Kidney (tissue), 14 donors: Measurements from ENCODE around the gene AAK1. TPM values are rescaled to one million over a fixed set of nuclear protein-coding genes. Genes with fewer than 3 reads are reported as not detected.
"Not testable (repeated sequence)": the region's sequence is repeated elsewhere in the genome, so short reads cannot be mapped to it uniquely, and the experiment has no call there.

Source experiments
- DNase-seq, 5 donors: peaks; one replicate each; pipeline ENCODE4 v3.0.0-alpha.2; 2013 to 2020
- FAIRE-seq: peaks from 2 replicates; lab custom pipeline; 2012; peaks lifted over from hg19 to GRCh38; lab: Jason Lieb, UNC
- H3K27ac ChIP-seq, 2 donors: one replicate each; pipeline ENCODE4 v1.7.0; 2013; ENCODE audit warnings: low read depth in 2 of 2, low read length in 2 of 2, inconsistent platforms in 1 of 2
- H3K27me3 ChIP-seq: one replicate; pipeline ENCODE4 v1.7.1; 2013; ENCODE audit warnings: low read length, inconsistent platforms; ENCODE audit not compliant: control insufficient read depth, insufficient read depth
- H3K36me3 ChIP-seq, 3 donors: one replicate each; pipeline versions ENCODE4 v1.7.0 to v1.7.1; 2013; ENCODE audit warnings: low read length in 3 of 3, control low read depth in 1 of 3, inconsistent platforms in 1 of 3; ENCODE audit not compliant: insufficient read depth in 3 of 3, control insufficient read depth in 2 of 3
- H3K4me1 ChIP-seq, 3 donors: one replicate each; pipeline versions ENCODE4 v1.7.0 to v1.7.1; 2013; ENCODE audit warnings: low read length in 3 of 3, inconsistent platforms in 1 of 3, low read depth in 1 of 3; ENCODE audit not compliant: control insufficient read depth in 2 of 3, insufficient read depth in 2 of 3
- H3K4me3 ChIP-seq, 3 donors: one replicate each; pipeline versions ENCODE4 v1.7.0 to v1.8.1; 2013; ENCODE audit warnings: low read length in 3 of 3, control low read depth in 1 of 3, inconsistent platforms in 1 of 3
- H3K9ac ChIP-seq, 3 donors: one replicate each; pipeline versions ENCODE4 v1.7.0 to v1.7.1; 2013; ENCODE audit warnings: low read length in 3 of 3, control low read depth in 1 of 3, inconsistent platforms in 1 of 3
- H3K9me3 ChIP-seq, 3 donors: one replicate each; pipeline versions ENCODE4 v1.7.0 to v1.7.1; 2013; ENCODE audit warnings: low read length in 3 of 3, control low read depth in 1 of 3, inconsistent platforms in 1 of 3; ENCODE audit not compliant: control insufficient read depth in 2 of 3, insufficient read depth in 1 of 3
- CTCF ChIP-seq: IDR thresholded peaks from 3 replicates; pipeline ENCODE4 v1.5.1; 2012; ENCODE audit warnings: mild to moderate bottlenecking, moderate library complexity, borderline replicate concordance; ENCODE audit not compliant: insufficient read depth; ENCODE audit errors: extremely low read depth
- intact Hi-C: fragments of 100-400 bp; cut with DNase I; formaldehyde crosslinking; loops from one replicate; pipeline ENCODE4 v1.11.1; 2022
- polyA plus RNA-seq: library from polyadenylated mRNA; stranded (reverse); fragments of 350-450 nt; fragmentation: Illumina TruSeq; extraction: RNeasy Lipid Tissue Mini Kit (QIAGEN cat#74804); gene quantifications from one replicate; pipeline ENCODE4 v1.2.3, GENCODE V29; 2014; ENCODE audit warnings: low read depth, low replicate concordance; ENCODE audit not compliant: insufficient read depth
- total RNA-seq: library from RNA; stranded (reverse); fragmentation: NEBNext Ultra II Directional; extraction: Animal tissue kit (Norgen Biotek cat#: 25700); gene quantifications from one replicate; pipeline ENCODE4 v1.2.1, GENCODE V29; 2021
- donor health status: control.
- donor health status: control.
- donor health status: control.
- donor health status: control.
- donor health status: control.
- donor health status: DM: yes; HTN: yes; CAD: no.
- donor health status: Normal renal cell carcinoma (clear cell type).

Gene AAK1
- total and polyA plus RNA-seq, 2 donors from 2014 or later = 25.8 to 93.7 TPM

DNA sequence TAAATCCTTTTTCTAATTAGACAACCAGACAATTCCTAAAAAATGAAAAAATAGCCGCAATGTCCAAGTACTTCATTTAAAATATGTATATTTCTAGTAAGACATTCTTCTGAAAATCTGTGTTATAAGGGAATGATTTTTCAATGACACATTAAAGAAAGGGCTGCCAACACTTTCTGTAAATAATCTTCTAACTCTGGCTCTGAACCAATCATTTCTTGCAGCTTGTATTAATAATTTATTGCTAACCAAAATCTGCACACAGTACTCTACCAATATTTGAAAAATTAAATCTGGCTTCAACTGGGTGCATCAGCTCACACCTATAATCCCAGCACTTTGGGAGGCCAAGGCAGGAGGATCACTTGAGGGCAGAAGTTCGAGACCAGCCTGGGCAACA is 214.6 kb downstream of the AAK1 start:
- Histone ChIP-seq H3K4me3 (no peak overlapping the region), H3K9me3 (no peaks in the 10 kb centered on the region), H3K27me3 (no peaks in the 10 kb centered on the region), H3K36me3 (peaks cover 2 to 13% (median 6%) of the 10 kb centered on the region in 3 donors), H3K4me1 (peaks cover 0 to 5% (median 0%) of the 10 kb centered on the region in 3 donors), H3K9ac (peak overlapping the region in 1 of 3 donors; percentile 46), H3K27ac (peak overlapping the region in 1 of 2 donors; percentile 2)
- no peak for FAIRE-seq
- DNase-seq = no peak
- intact Hi-C loops = no loop called here
- no peak for TF ChIP-seq CTCF

DNA sequence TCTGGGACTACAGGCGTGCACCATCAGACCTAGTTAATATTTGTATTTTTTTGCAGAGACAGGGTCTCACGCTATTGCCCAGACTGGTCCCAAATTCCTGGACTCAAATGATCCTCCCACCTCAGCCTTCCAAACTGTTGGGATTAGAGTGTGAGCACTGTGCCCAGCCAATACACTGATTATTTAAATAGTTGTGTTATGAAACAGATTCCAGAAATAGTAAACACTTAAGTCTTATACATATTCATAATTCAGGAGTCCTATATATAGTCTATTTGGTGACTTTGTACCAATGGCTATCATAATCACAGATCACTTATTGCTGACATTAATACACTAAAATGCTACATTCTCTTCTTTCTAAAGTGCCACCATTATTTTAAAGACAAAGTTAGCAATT is 219.1 kb downstream of the AAK1 start:
- H3K27ac ChIP-seq = no peak overlapping the region
- H3K4me3 ChIP-seq = no peak overlapping the region
- FAIRE-seq (no peak), DNase-seq (no peak)
- peaks cover 0 to 5% (median 0%) of the 10 kb centered on the region in 3 donors for H3K4me1 ChIP-seq
- H3K27me3 ChIP-seq = no peaks in the 10 kb centered on the region
- no peak for TF ChIP-seq CTCF
- H3K9ac ChIP-seq = no peak overlapping the region
- H3K9me3 ChIP-seq = no peaks in the 10 kb centered on the region
- peaks cover 3 to 12% (median 3%) of the 10 kb centered on the region in 3 donors for H3K36me3 ChIP-seq
- intact Hi-C loops = no loop called here

- no peak overlapping the region for H3K4me3 ChIP-seq
- intact Hi-C loops = no loop called here
- peaks cover 3 to 8% (median 3%) of the 10 kb centered on the region in 3 donors for H3K36me3 ChIP-seq
Observed at GRCh38 chr2:69422198-69422597, 221.3 kb downstream of the AAK1 start.

GRCh38 chr2:69419111-69419510 is 224.4 kb downstream of the AAK1 start:
- H3K9ac ChIP-seq, H3K27me3 ChIP-seq, H3K4me1 ChIP-seq, FAIRE-seq, DNase-seq, H3K9me3 ChIP-seq, H3K36me3 ChIP-seq, intact Hi-C loops, H3K4me3 ChIP-seq, H3K27ac ChIP-seq: not testable (repeated sequence)

More at GRCh38 chr2:69422198-69422597, 221.3 kb downstream of the AAK1 start:
- Histone ChIP-seq H3K9me3 (no peaks in the 10 kb centered on the region), H3K27ac (no peak overlapping the region), H3K4me1 (no peaks in the 10 kb centered on the region), H3K9ac (no peak overlapping the region), H3K27me3 (no peaks in the 10 kb centered on the region)
- FAIRE-seq (peak; percentile 53), DNase-seq (no peak)
- no peak for TF ChIP-seq CTCF
